Trophoblast cell (in vitro differentiated cells and primary cell): ENCODE measurements around the gene CTIF.
A peak's percentile ranks its signal among the peaks of the same experiment; 100 is the strongest.

Source experiments
- DNase-seq, 2 donors: peaks; one replicate each; pipeline ENCODE4 v3.0.0-alpha.2; 2016
- H2AFZ ChIP-seq: 2 replicates; pipeline ENCODE4 v1.6.1; 2013; ENCODE audit warnings: low read length, moderate library complexity, mild to moderate bottlenecking; ENCODE audit not compliant: insufficient read depth, poor library complexity
- H2AK5ac ChIP-seq: 2 replicates; pipeline ENCODE4 v1.6.1; 2013; ENCODE audit warnings: mild to moderate bottlenecking, low read length
- H2BK120ac ChIP-seq: 2 replicates; pipeline ENCODE4 v1.6.1; 2013; ENCODE audit warnings: low read length, mild to moderate bottlenecking, moderate library complexity; ENCODE audit not compliant: insufficient read depth, poor library complexity
- H2BK12ac ChIP-seq: 2 replicates; pipeline ENCODE4 v1.6.1; 2013; ENCODE audit warnings: mild to moderate bottlenecking, low read length, moderate library complexity
- H2BK5ac ChIP-seq: 2 replicates; pipeline ENCODE4 v1.6.1; 2013; ENCODE audit warnings: low read length, low read depth, moderate library complexity, mild to moderate bottlenecking; ENCODE audit not compliant: poor library complexity
- H3K14ac ChIP-seq: 2 replicates; pipeline ENCODE4 v1.6.1; 2013; ENCODE audit warnings: mild to moderate bottlenecking, low read length
- H3K18ac ChIP-seq: 2 replicates; pipeline ENCODE4 v1.6.1; 2013; ENCODE audit warnings: mild to moderate bottlenecking, low read length
- H3K23ac ChIP-seq: 2 replicates; pipeline ENCODE4 v1.6.1; 2013; ENCODE audit warnings: low read length
- H3K27ac ChIP-seq: 2 replicates; pipeline ENCODE4 v1.5.1; 2013; ENCODE audit warnings: low read depth, mild to moderate bottlenecking, inconsistent platforms, low read length, moderate library complexity
- H3K27me3 ChIP-seq: 2 replicates; pipeline ENCODE4 v1.6.1; 2013; ENCODE audit warnings: inconsistent platforms, mild to moderate bottlenecking, low read length, moderate library complexity; ENCODE audit not compliant: insufficient read depth
- H3K36me3 ChIP-seq, 2 experiments: 1 replicate in 1 of 2; 2 replicates in 1 of 2; pipeline ENCODE4 v1.6.1; 2013; ENCODE audit warnings: low read length in 2 of 2, mild to moderate bottlenecking in 2 of 2, moderate library complexity in 1 of 2; ENCODE audit not compliant: insufficient read depth in 2 of 2, control insufficient read depth in 1 of 2
- H3K4ac ChIP-seq: 2 replicates; pipeline ENCODE4 v1.6.1; 2013; ENCODE audit warnings: low read depth, mild to moderate bottlenecking, low read length, moderate library complexity
- H3K4me1 ChIP-seq, 2 experiments: 1 replicate in 1 of 2; 2 replicates in 1 of 2; pipeline ENCODE4 v1.6.1; 2013; ENCODE audit warnings: low read length in 2 of 2, mild to moderate bottlenecking in 2 of 2, moderate library complexity in 1 of 2; ENCODE audit not compliant: insufficient read depth in 2 of 2, control insufficient read depth in 1 of 2
- H3K4me2 ChIP-seq: 2 replicates; pipeline ENCODE4 v1.6.1; 2013; ENCODE audit warnings: inconsistent platforms, mild to moderate bottlenecking, low read length, moderate library complexity
- H3K4me3 ChIP-seq: 2 replicates; pipeline ENCODE4 v1.5.1; 2013; ENCODE audit warnings: mild to moderate bottlenecking, low read depth, low read length, inconsistent platforms
- H3K79me1 ChIP-seq: one replicate; pipeline ENCODE4 v1.6.1; 2013; ENCODE audit warnings: low read length
- H3K79me2 ChIP-seq: 2 replicates; pipeline ENCODE4 v1.6.1; 2013; ENCODE audit warnings: low read length, mild to moderate bottlenecking; ENCODE audit not compliant: control insufficient read depth, insufficient read depth, poor library complexity
- H3K9ac ChIP-seq: 2 replicates; pipeline ENCODE4 v1.6.1; 2013; ENCODE audit warnings: mild to moderate bottlenecking, low read length
- H3K9me3 ChIP-seq: 2 replicates; pipeline ENCODE4 v1.6.1; 2013; ENCODE audit warnings: low read depth, mild to moderate bottlenecking, control low read depth, inconsistent platforms, low read length; ENCODE audit not compliant: insufficient read depth
- H4K12ac ChIP-seq: 2 replicates; pipeline ENCODE4 v1.6.1; 2013; ENCODE audit warnings: low read depth, mild to moderate bottlenecking, low read length, moderate library complexity
- H4K8ac ChIP-seq: 2 replicates; pipeline ENCODE4 v1.6.1; 2013; ENCODE audit warnings: low read depth, mild to moderate bottlenecking, low read length, moderate library complexity
- H4K91ac ChIP-seq: one replicate; pipeline ENCODE4 v1.6.1; 2013; ENCODE audit warnings: low read depth, mild to moderate bottlenecking, low read length, moderate library complexity
- WGBS: extraction: QIAGEN DNeasy Blood & Tissue Kit; methylation state at CpG from one replicate; pipeline ENCODE4 v1.1.7; 2013; ENCODE audit warnings: missing lambda C conversion rate; ENCODE audit not compliant: insufficient read length, insufficient coverage; ENCODE audit errors: extremely low coverage; 5-methylcytosine and 5-hydroxymethylcytosine counted together

CTIF gene

GRCh38 chr18:48773821-48774220 lies 235.0 kb downstream of the CTIF start:
- H2BK5ac ChIP-seq = no peak overlapping the region
- H3K18ac ChIP-seq = no peak overlapping the region
- WGBS = no CpG with 5 or more reads among the region's 6 CpGs

GRCh38 chr18:48774941-48775340 lies 236.1 kb downstream of the CTIF start:
- Histone ChIP-seq H3K4me1 (peaks cover 25 to 29% of the 10 kb centered on the region in 2 experiments), H3K4me2 (no peak overlapping the region), H3K23ac (no peak overlapping the region), H2BK120ac (no peak overlapping the region), H3K14ac (no peak overlapping the region), H4K8ac (no peak overlapping the region), H3K9me3 (no peaks in the 10 kb centered on the region), H3K4me3 (no peak overlapping the region), H2BK5ac (no peak overlapping the region), H3K27ac (no peak overlapping the region), H3K4ac (no peak overlapping the region), H4K91ac (no peak overlapping the region), H2AFZ (no peak overlapping the region), H3K18ac (no peak overlapping the region), H3K27me3 (no peaks in the 10 kb centered on the region), H4K12ac (no peak overlapping the region), H2BK12ac (no peak overlapping the region), H3K79me2 (peaks cover 1% of the 10 kb centered on the region), H3K36me3 (peaks cover 2 to 4% of the 10 kb centered on the region in 2 experiments), H3K9ac (no peak overlapping the region), H3K79me1 (peaks cover 30% of the 10 kb centered on the region), H2AK5ac (no peak overlapping the region)
- DNase-seq = no peak
- WGBS = no CpG with 5 or more reads among the region's 5 CpGs

More at GRCh38 chr18:48773821-48774220, 235.0 kb downstream of the CTIF start:
- no peak overlapping the region for H2BK120ac ChIP-seq
- no peak overlapping the region for H4K91ac ChIP-seq
- no peak overlapping the region for H3K14ac ChIP-seq
- H3K79me2 ChIP-seq = peaks cover 1% of the 10 kb centered on the region
- DNase-seq = no peak
- peaks cover 2 to 4% of the 10 kb centered on the region in 2 experiments for H3K36me3 ChIP-seq
- H3K23ac ChIP-seq = no peak overlapping the region
- H3K4me3 ChIP-seq = no peak overlapping the region
- no peak overlapping the region for H3K9ac ChIP-seq
- H3K4me1 ChIP-seq = peaks cover 16 to 18% of the 10 kb centered on the region in 2 experiments
- H4K8ac ChIP-seq = no peak overlapping the region
- H3K4me2 ChIP-seq = no peak overlapping the region
- no peak overlapping the region for H3K4ac ChIP-seq
- H3K27me3 ChIP-seq = no peaks in the 10 kb centered on the region
- H2AK5ac ChIP-seq = no peak overlapping the region
- no peak overlapping the region for H4K12ac ChIP-seq
- H3K9me3 ChIP-seq = no peaks in the 10 kb centered on the region
- H3K27ac ChIP-seq = no peak overlapping the region
- peaks cover 23% of the 10 kb centered on the region for H3K79me1 ChIP-seq
- H2BK12ac ChIP-seq = no peak overlapping the region
- H2AFZ ChIP-seq = no peak overlapping the region

GRCh38 chr18:48775372-48776155 lies 236.7 kb downstream of the CTIF start:
- no peaks in the 10 kb centered on the region for H3K27me3 ChIP-seq
- H3K4me1 ChIP-seq = peaks cover 30 to 34% of the 10 kb centered on the region in 2 experiments
- peak overlapping the region; percentile 45 for H3K14ac ChIP-seq

GRCh38 chr18:48776156-48776555 lies 237.3 kb downstream of the CTIF start:
- Histone ChIP-seq H3K79me1 (peaks cover 42% of the 10 kb centered on the region), H3K4me1 (peaks cover 36 to 40% of the 10 kb centered on the region in 2 experiments), H2BK120ac (peak overlapping the region; percentile 12), H3K4me2 (no peak overlapping the region), H3K27ac (peak overlapping the region; percentile 2), H3K23ac (no peak overlapping the region), H3K9me3 (no peaks in the 10 kb centered on the region), H2AFZ (no peak overlapping the region), H3K27me3 (no peaks in the 10 kb centered on the region), H3K9ac (no peak overlapping the region), H3K4me3 (no peak overlapping the region), H4K91ac (peak overlapping the region; percentile 27), H3K36me3 (peaks cover 0 to 2% of the 10 kb centered on the region in 2 experiments), H3K79me2 (peaks cover 4% of the 10 kb centered on the region), H3K18ac (no peak overlapping the region), H3K14ac (no peak overlapping the region), H2BK5ac (no peak overlapping the region), H2AK5ac (peak overlapping the region; percentile 12), H4K12ac (no peak overlapping the region), H2BK12ac (no peak overlapping the region), H4K8ac (no peak overlapping the region), H3K4ac (no peak overlapping the region)
- no CpG with 5 or more reads among the region's 5 CpGs for WGBS
- no peak for DNase-seq

More at GRCh38 chr18:48775372-48776155, 236.7 kb downstream of the CTIF start:
- H3K79me2 ChIP-seq = peaks cover 1% of the 10 kb centered on the region
- peak overlapping the region; percentile 12 for H2BK120ac ChIP-seq
- no CpG with 5 or more reads among the region's 12 CpGs for WGBS
- no peak overlapping the region for H4K8ac ChIP-seq
- no peak overlapping the region for H3K4ac ChIP-seq
- peak overlapping the region; percentile 52 for H2BK12ac ChIP-seq
- H4K12ac ChIP-seq = no peak overlapping the region
- peaks cover 36% of the 10 kb centered on the region for H3K79me1 ChIP-seq
- H2AK5ac ChIP-seq = peak overlapping the region; percentile 48
- H3K9me3 ChIP-seq = no peaks in the 10 kb centered on the region
- H2BK5ac ChIP-seq = no peak overlapping the region
- no peak overlapping the region for H3K4me2 ChIP-seq
- no peak overlapping the region for H2AFZ ChIP-seq
- no peak overlapping the region for H3K27ac ChIP-seq
- H3K9ac ChIP-seq = no peak overlapping the region
- H3K36me3 ChIP-seq = peaks cover 0 to 2% of the 10 kb centered on the region in 2 experiments
- H3K4me3 ChIP-seq = no peak overlapping the region
- no peak overlapping the region for H3K23ac ChIP-seq
- peak overlapping the region; percentile 15 for H4K91ac ChIP-seq
- H3K18ac ChIP-seq = peak overlapping the region; percentile 21
- no peak for DNase-seq
